ENCODE measurements around the gene COL27A1. TPM values are rescaled to one million over a fixed set of nuclear protein-coding genes. Genes with fewer than 3 reads are reported as not detected.

Gene COL27A1
- total and polyA plus RNA-seq, 4 donors = 10.9 to 25.6 (median 17.4) TPM

GRCh38 chr9:114132550-114132918 lies 22.8 kb upstream of the COL27A1 start:
- Histone ChIP-seq H3K36me3 (ENCODE audit: control insufficient read depth in 4 of 4, insufficient read depth in 4 of 4, low read length in 4 of 4) (no peaks in the 10 kb centered on the region), H3K9ac (ENCODE audit: insufficient read depth in 1 of 2, low read length in 2 of 2) (no peak overlapping the region), H3K9me3 (ENCODE audit: control insufficient read depth in 4 of 4, insufficient read depth in 3 of 4, low read length in 3 of 4) (peaks cover 0 to 5% (median under 1%) of the 10 kb centered on the region in 4 donors), H3K4me1 (ENCODE audit: control insufficient read depth in 5 of 5, insufficient read depth in 5 of 5, low read length in 5 of 5) (peaks cover 0 to 22% (median 4%) of the 10 kb centered on the region in 5 donors), H3K4me3 (no peak overlapping the region), H3K27ac (ENCODE audit: low read depth in 1 of 2, low read length in 1 of 2) (no peak overlapping the region), H3K27me3 (ENCODE audit: control insufficient read depth in 3 of 3, insufficient read depth in 3 of 3, low read length in 2 of 3) (no peaks in the 10 kb centered on the region)
- 92 to 94% methylated on average over 7 of the region's 7 CpGs for WGBS, 2 donors
- no peak for ATAC-seq (ENCODE audit: insufficient read depth, low FRiP score)
- no peak for DNase-seq
- TF ChIP-seq, protein P1, sequence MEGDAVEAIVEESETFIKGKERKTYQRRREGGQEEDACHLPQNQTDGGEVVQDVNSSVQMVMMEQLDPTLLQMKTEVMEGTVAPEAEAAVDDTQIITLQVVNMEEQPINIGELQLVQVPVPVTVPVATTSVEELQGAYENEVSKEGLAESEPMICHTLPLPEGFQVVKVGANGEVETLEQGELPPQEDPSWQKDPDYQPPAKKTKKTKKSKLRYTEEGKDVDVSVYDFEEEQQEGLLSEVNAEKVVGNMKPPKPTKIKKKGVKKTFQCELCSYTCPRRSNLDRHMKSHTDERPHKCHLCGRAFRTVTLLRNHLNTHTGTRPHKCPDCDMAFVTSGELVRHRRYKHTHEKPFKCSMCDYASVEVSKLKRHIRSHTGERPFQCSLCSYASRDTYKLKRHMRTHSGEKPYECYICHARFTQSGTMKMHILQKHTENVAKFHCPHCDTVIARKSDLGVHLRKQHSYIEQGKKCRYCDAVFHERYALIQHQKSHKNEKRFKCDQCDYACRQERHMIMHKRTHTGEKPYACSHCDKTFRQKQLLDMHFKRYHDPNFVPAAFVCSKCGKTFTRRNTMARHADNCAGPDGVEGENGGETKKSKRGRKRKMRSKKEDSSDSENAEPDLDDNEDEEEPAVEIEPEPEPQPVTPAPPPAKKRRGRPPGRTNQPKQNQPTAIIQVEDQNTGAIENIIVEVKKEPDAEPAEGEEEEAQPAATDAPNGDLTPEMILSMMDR (IDR thresholded peaks at IDR 0.05; ENCODE audit: control extremely low read depth, extremely low read depth) = no peak

DNA sequence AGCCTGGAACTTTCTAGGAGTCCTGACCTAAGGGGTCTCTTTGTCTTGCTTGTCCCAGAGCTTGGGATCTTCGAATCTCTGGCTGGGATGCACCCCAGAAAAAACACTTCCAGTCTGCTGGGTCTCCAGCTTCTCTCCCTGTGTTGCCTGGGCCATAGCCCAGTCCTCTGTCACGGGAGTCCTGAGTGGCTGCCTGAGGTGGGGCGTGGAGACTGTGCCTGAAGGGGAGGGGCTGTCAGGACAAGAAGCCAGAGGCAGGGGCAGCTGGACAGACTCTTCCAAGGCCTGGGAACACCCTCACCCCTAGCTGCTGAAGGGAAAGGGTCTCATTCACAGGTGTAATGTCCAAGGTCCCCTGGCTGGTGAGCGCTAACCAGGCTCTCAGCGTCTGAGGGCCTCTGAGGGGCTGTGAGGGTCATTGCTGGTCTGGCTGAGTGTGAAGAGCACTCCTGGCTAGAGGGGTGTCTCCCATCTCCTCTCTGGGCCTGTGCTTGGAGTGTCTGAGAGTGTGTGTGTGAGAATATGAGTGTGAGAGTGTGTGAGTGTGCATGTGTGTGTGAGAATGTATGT lies 20.4 kb upstream of the COL27A1 start:
- Histone ChIP-seq H3K36me3 (ENCODE audit: control insufficient read depth in 4 of 4, insufficient read depth in 4 of 4, low read length in 4 of 4) (no peaks in the 10 kb centered on the region), H3K27ac (ENCODE audit: low read depth in 1 of 2, low read length in 1 of 2) (no peak overlapping the region), H3K9ac (ENCODE audit: insufficient read depth in 1 of 2, low read length in 2 of 2) (no peak overlapping the region), H3K27me3 (ENCODE audit: control insufficient read depth in 3 of 3, insufficient read depth in 3 of 3, low read length in 2 of 3) (no peaks in the 10 kb centered on the region), H3K4me1 (ENCODE audit: control insufficient read depth in 5 of 5, insufficient read depth in 5 of 5, low read length in 5 of 5) (peaks cover 0 to 25% (median 5%) of the 10 kb centered on the region in 5 donors), H3K9me3 (ENCODE audit: control insufficient read depth in 4 of 4, insufficient read depth in 3 of 4, low read length in 3 of 4) (no peaks in the 10 kb centered on the region), H3K4me3 (no peak overlapping the region)
- WGBS, 2 donors = 51 to 78% methylated on average over 5 of the region's 5 CpGs
- DNase-seq = no peak
- TF ChIP-seq, protein P1 (IDR thresholded peaks at IDR 0.05; ENCODE audit: control extremely low read depth, extremely low read depth) = no peak
- ATAC-seq (ENCODE audit: insufficient read depth, low FRiP score) = no peak

GRCh38 chr9:114137831-114138230 lies 17.5 kb upstream of the COL27A1 start:
- H3K36me3 ChIP-seq (ENCODE audit: control insufficient read depth in 4 of 4, insufficient read depth in 4 of 4, low read length in 4 of 4) = no peaks in the 10 kb centered on the region
- no peak for DNase-seq
- 73 to 83% methylated on average over 6 of the region's 6 CpGs for WGBS, 2 donors
- TF ChIP-seq, protein P1 (IDR thresholded peaks at IDR 0.05; ENCODE audit: control extremely low read depth, extremely low read depth) = no peak
- no peak overlapping the region for H3K9ac ChIP-seq (ENCODE audit: insufficient read depth in 1 of 2, low read length in 2 of 2)
- peaks cover 9 to 26% (median 14%) of the 10 kb centered on the region in 5 donors for H3K4me1 ChIP-seq (ENCODE audit: control insufficient read depth in 5 of 5, insufficient read depth in 5 of 5, low read length in 5 of 5)
- H3K27me3 ChIP-seq (ENCODE audit: control insufficient read depth in 3 of 3, insufficient read depth in 3 of 3, low read length in 2 of 3) = no peaks in the 10 kb centered on the region
- no peaks in the 10 kb centered on the region for H3K9me3 ChIP-seq (ENCODE audit: control insufficient read depth in 4 of 4, insufficient read depth in 3 of 4, low read length in 3 of 4)
- ATAC-seq (ENCODE audit: insufficient read depth, low FRiP score) = no peak
- no peak overlapping the region for H3K27ac ChIP-seq (ENCODE audit: low read depth in 1 of 2, low read length in 1 of 2)
- no peak overlapping the region for H3K4me3 ChIP-seq

DNA sequence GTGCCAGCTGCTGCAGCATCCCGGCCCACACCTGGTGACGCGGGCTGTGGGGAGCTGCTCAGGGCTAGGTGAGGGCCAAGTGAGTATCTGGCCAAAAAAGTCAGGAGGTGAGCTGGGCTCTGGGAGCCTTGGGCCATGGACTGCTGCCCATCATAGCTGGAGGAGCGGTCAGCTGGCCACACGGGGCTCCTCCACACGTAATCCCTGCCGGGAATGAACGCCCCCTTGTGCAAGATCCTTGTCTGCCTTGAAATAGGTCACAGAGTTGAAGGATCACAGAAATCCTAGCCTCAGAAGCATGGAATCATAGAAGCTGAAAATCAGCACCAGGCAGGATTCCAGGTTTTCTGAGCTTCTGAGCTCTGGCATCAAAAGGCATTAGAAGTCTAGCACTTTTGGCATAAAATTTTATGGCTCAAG lies 16.8 kb upstream of the COL27A1 start:
- H3K4me3 ChIP-seq = no peak overlapping the region
- no peaks in the 10 kb centered on the region for H3K27me3 ChIP-seq (ENCODE audit: control insufficient read depth in 3 of 3, insufficient read depth in 3 of 3, low read length in 2 of 3)
- H3K9me3 ChIP-seq (ENCODE audit: control insufficient read depth in 4 of 4, insufficient read depth in 3 of 4, low read length in 3 of 4) = no peaks in the 10 kb centered on the region
- H3K9ac ChIP-seq (ENCODE audit: insufficient read depth in 1 of 2, low read length in 2 of 2) = no peak overlapping the region
- TF ChIP-seq, protein P1 (IDR thresholded peaks at IDR 0.05; ENCODE audit: control extremely low read depth, extremely low read depth) = no peak
- no peak for ATAC-seq (ENCODE audit: insufficient read depth, low FRiP score)
- no peak overlapping the region for H3K27ac ChIP-seq (ENCODE audit: low read depth in 1 of 2, low read length in 1 of 2)
- DNase-seq = no peak
- no peaks in the 10 kb centered on the region for H3K36me3 ChIP-seq (ENCODE audit: control insufficient read depth in 4 of 4, insufficient read depth in 4 of 4, low read length in 4 of 4)
- H3K4me1 ChIP-seq (ENCODE audit: control insufficient read depth in 5 of 5, insufficient read depth in 5 of 5, low read length in 5 of 5) = peaks cover 9 to 26% (median 14%) of the 10 kb centered on the region in 5 donors
- WGBS, 2 donors = 78 to 83% methylated on average over 8 of the region's 8 CpGs

Data from lung (tissue), 12 donors.